ENCODE results near the gene METTL1. TPM values are rescaled to one million over a fixed set of nuclear protein-coding genes. Genes with fewer than 3 reads are reported as not detected.
"Not testable (repeated sequence)": the region's sequence is repeated elsewhere in the genome, so short reads cannot be mapped to it uniquely, and the experiment has no call there.

METTL1 gene
- total RNA-seq, 1 donor from 2014 or later = 20.2 TPM

GRCh38 chr12:57796996-57797395, 25.1 kb upstream of the METTL1 start:
- ATAC-seq = no peak

- peak; percentile 87 for ATAC-seq
Measured at GRCh38 chr12:57795354-57795753, 23.4 kb upstream of the METTL1 start.

GRCh38 chr12:57793920-57794319, 22.0 kb upstream of the METTL1 start:
- peak; percentile 78 for ATAC-seq

- ATAC-seq = no peak
Measured at GRCh38 chr12:57783861-57784260, 12.0 kb upstream of the METTL1 start.

- no peak for ATAC-seq
Measured at GRCh38 chr12:57783466-57783801, 11.5 kb upstream of the METTL1 start.

- peak; percentile 96 for ATAC-seq
Measured at GRCh38 chr12:57782608-57783465, 10.9 kb upstream of the METTL1 start, which contains the start of gene TSFM. Gene TSFM, plus strand, starts transcription at chr12:57782787. Its CDS starts 15 bp downstream, at chr12:57782802.

GRCh38 chr12:57782243-57782607, 10.3 kb upstream of the METTL1 start:
- ATAC-seq = no peak

- no peak for ATAC-seq
Measured at GRCh38 chr12:57781801-57782200, 9.9 kb upstream of the METTL1 start.

- ATAC-seq = no peak
Measured at GRCh38 chr12:57781244-57781643, 9.3 kb upstream of the METTL1 start.

GRCh38 chr12:57780284-57780897, 8.5 kb upstream of the METTL1 start:
- ATAC-seq = no peak

GRCh38 chr12:57779736-57780135, 7.8 kb upstream of the METTL1 start:
- no peak for ATAC-seq

- no peak for ATAC-seq
Measured at GRCh38 chr12:57777911-57778310, 6.0 kb upstream of the METTL1 start.

GRCh38 chr12:57777367-57777766, 5.5 kb upstream of the METTL1 start:
- no peak for ATAC-seq

- ATAC-seq = no peak
Measured at GRCh38 chr12:57776247-57776587, 4.3 kb upstream of the METTL1 start.

- no peak for ATAC-seq
Measured at GRCh38 chr12:57775563-57776246, 3.8 kb upstream of the METTL1 start.

- ATAC-seq = no peak
Measured at GRCh38 chr12:57775044-57775443, 3.1 kb upstream of the METTL1 start.

GRCh38 chr12:57774634-57775033, 2.7 kb upstream of the METTL1 start:
- not testable (repeated sequence) for ATAC-seq

- ATAC-seq = peak; percentile 54
Measured at GRCh38 chr12:57772429-57773322, 771 bp upstream of the METTL1 start, which contains the start of gene EEF1AKMT3. Gene EEF1AKMT3, plus strand, starts transcription at chr12:57772614. Its CDS starts 111 bp downstream, at chr12:57772725.

- ATAC-seq = peak; percentile 79
Measured at GRCh38 chr12:57771236-57771872, 551 bp downstream of the METTL1 start.

- ATAC-seq = no peak
Measured at GRCh38 chr12:57770734-57771133, 1.2 kb downstream of the METTL1 start.

- ATAC-seq = no peak
Measured at GRCh38 chr12:57769594-57769993, 2.3 kb downstream of the METTL1 start.

GRCh38 chr12:57767876-57768275, 4.0 kb downstream of the METTL1 start:
- ATAC-seq = no peak
